HCT116 (cell line): ENCODE measurements around the gene ABL2. TPM values are rescaled to one million over a fixed set of nuclear protein-coding genes. Genes with fewer than 3 reads are reported as not detected.

Source experiments
- ATAC-seq: fragments of 200-7000 bp; cut with Tn5 transposase; 2 replicates; pipeline ENCODE4 v1.9.1; 2020; ENCODE audit warnings: mild to moderate bottlenecking, moderate library complexity
- BruUV-seq: library from RNA; stranded (reverse); fragments of 400-500 nt; replicated peaks from 2 replicates; lab custom pipeline; 2021; lab: Mats Ljungman, UMichigan
- CTCF ChIA-PET: fragments of 300-600 bp; sonication (Branson Sonifier 250); formaldehyde crosslinking; loops from one replicate; lab custom pipeline; 2021; ENCODE audit warnings: antibody characterized with exemption; lab: Charles Lee
- POLR2A ChIA-PET: fragments of 300-600, 350-600 bp; sonication (Branson Sonifier 250); formaldehyde crosslinking; loops from one replicate; lab custom pipeline; 2021; ENCODE audit warnings: antibody characterized with exemption; lab: Charles Lee
- RAD21 ChIA-PET, 2 experiments: fragments of 300-600 bp; sonication (Branson Sonifier 250); formaldehyde crosslinking; loops; one replicate each; lab custom pipeline; 2023; ENCODE audit warnings: low total read pairs in 2 of 2; ENCODE audit not compliant: uncharacterized antibody in 2 of 2, unreplicated experiment in 2 of 2, low non-redundant PET in 1 of 2; lab: Charles Lee
- DNase-seq: peaks from one replicate; pipeline ENCODE4 v3.0.0-alpha.2; 2010; ENCODE audit warnings: low read depth, low spot score
- H2AFZ ChIP-seq: fragments of 200-600 bp; shearing (Covaris generic), sonication (generic); 2 replicates; pipeline ENCODE4 v1.6.1; 2017; ENCODE audit warnings: low read depth, mixed run types, mixed read lengths, antibody characterized with exemption, low read length; ENCODE audit not compliant: poor library complexity, severe bottlenecking
- H3K27ac ChIP-seq: 2 replicates; pipeline ENCODE4 v1.5.1; 2012; ENCODE audit warnings: low read depth, low read length
- H3K27me3 ChIP-seq: fragments of 200-600 bp; sonication (generic); 2 replicates; pipeline ENCODE4 v1.6.1; 2016; ENCODE audit warnings: mixed run types, low read length, mixed read lengths; ENCODE audit not compliant: insufficient read depth
- H3K36me3 ChIP-seq, 2 experiments: fragments of 200-500 bp in 1 of 2; fragments of 200-600 bp in 1 of 2; sonication (Bioruptor generic) in 1 of 2; sonication (generic) in 1 of 2; 2 replicates each; pipeline versions ENCODE4 v1.5.1 to v1.6.1; 2014 to 2016; ENCODE audit warnings: low read length in 2 of 2, inconsistent platforms in 1 of 2, mixed read lengths in 1 of 2, mixed run types in 1 of 2; ENCODE audit not compliant: insufficient read depth in 2 of 2, control insufficient read depth in 1 of 2
- H3K4me1 ChIP-seq, 2 experiments: fragments of 200-600 bp in 1 of 2; sonication (generic) in 1 of 2; 2 replicates each; pipeline versions ENCODE4 v1.5.1 to v1.6.1; 2012 to 2017; ENCODE audit warnings: low read length in 2 of 2, inconsistent platforms in 1 of 2, mild to moderate bottlenecking in 1 of 2, mixed read lengths in 1 of 2, mixed run types in 1 of 2, moderate library complexity in 1 of 2; ENCODE audit not compliant: insufficient read depth in 2 of 2, control insufficient read depth in 1 of 2
- H3K4me2 ChIP-seq: fragments of 200-600 bp; sonication (generic); 2 replicates; pipeline ENCODE4 v1.6.1; 2017; ENCODE audit warnings: mixed run types, low read length, mixed read lengths
- H3K4me3 ChIP-seq, 2 experiments: fragments of 200-600 bp in 1 of 2; sonication (generic) in 1 of 2; replicated peaks in 1 of 2; 2 replicates each; pipeline ENCODE4 v1.5.1; 2011 to 2016; ENCODE audit warnings: low read length in 2 of 2, control low read depth in 1 of 2, low read depth in 1 of 2, mild to moderate bottlenecking in 1 of 2, mixed read lengths in 1 of 2, mixed run types in 1 of 2
- H3K79me2 ChIP-seq: fragments of 200-600 bp; sonication (generic); 2 replicates; pipeline ENCODE4 v1.6.1; 2017; ENCODE audit warnings: mild to moderate bottlenecking, mixed run types, low read length, moderate library complexity, mixed read lengths; ENCODE audit not compliant: insufficient read depth
- H3K9ac ChIP-seq: fragments of 200-600 bp; sonication (generic); 2 replicates; pipeline ENCODE4 v1.6.1; 2016; ENCODE audit warnings: low read length, mixed read lengths
- H3K9me2 ChIP-seq: fragments of 200-600 bp; sonication (generic), shearing (Covaris generic); 2 replicates; pipeline ENCODE4 v1.6.1; 2017; ENCODE audit warnings: mixed run types, mild to moderate bottlenecking, moderate library complexity; ENCODE audit not compliant: insufficient read depth
- H3K9me3 ChIP-seq, 2 experiments: fragments of 200-500 bp in 1 of 2; fragments of 200-600 bp in 1 of 2; sonication (Bioruptor generic) in 1 of 2; sonication (generic) in 1 of 2; 2 replicates each; pipeline ENCODE4 v1.6.1; 2014 to 2017; ENCODE audit warnings: low read length in 2 of 2, mixed read lengths in 2 of 2, inconsistent platforms in 1 of 2, low read depth in 1 of 2, mild to moderate bottlenecking in 1 of 2, mixed run types in 1 of 2, moderate library complexity in 1 of 2; ENCODE audit not compliant: control insufficient read depth in 1 of 2, insufficient read depth in 1 of 2
- H4K20me1 ChIP-seq: fragments of 200-600 bp; sonication (generic), shearing (Covaris generic); 2 replicates; pipeline ENCODE4 v1.6.1; 2017; ENCODE audit warnings: mixed run types, mild to moderate bottlenecking, moderate library complexity; ENCODE audit not compliant: insufficient read depth
- EGR1 ChIP-seq: IDR thresholded peaks from 2 replicates; pipeline ENCODE4 v1.6.1; 2012; ENCODE audit warnings: low read depth
- ELF1 ChIP-seq: IDR thresholded peaks from 2 replicates; pipeline ENCODE4 v1.6.1; 2012; ENCODE audit warnings: low read depth, borderline replicate concordance
- EZH2 ChIP-seq: fragments of 200-600 bp; sonication (generic); IDR thresholded peaks from 2 replicates; pipeline ENCODE4 v1.6.1; 2017; ENCODE audit warnings: antibody characterized with exemption, mixed run types
- EZH2phosphoT487 ChIP-seq: fragments of 200-600 bp; IDR thresholded peaks from 2 replicates; pipeline ENCODE4 v1.6.1; 2018; ENCODE audit warnings: antibody characterized with exemption, borderline replicate concordance
- RAD21 ChIP-seq: IDR thresholded peaks from 2 replicates; pipeline ENCODE4 v1.6.1; 2012; ENCODE audit warnings: low read depth, mild to moderate bottlenecking
- SIN3A ChIP-seq: IDR thresholded peaks from 2 replicates; pipeline ENCODE4 v1.6.1; 2012; ENCODE audit warnings: low read depth
- SP1 ChIP-seq: IDR thresholded peaks from 2 replicates; pipeline ENCODE4 v1.6.1; 2012; ENCODE audit warnings: low read depth
- SRF ChIP-seq: IDR thresholded peaks from 2 replicates; pipeline ENCODE4 v1.6.1; 2012; ENCODE audit warnings: low read depth
- YY1 ChIP-seq: IDR thresholded peaks from 2 replicates; pipeline ENCODE4 v1.6.1; 2011; ENCODE audit warnings: low read length, low read depth, moderate library complexity, mild to moderate bottlenecking; ENCODE audit not compliant: insufficient replicate concordance; ENCODE audit errors: extremely low read depth
- intact Hi-C: fragments of 100-400 bp; cut with micrococcal nuclease; formaldehyde crosslinking; loops from 2 replicates; pipeline ENCODE4 v1.10.0; 2022
- total RNA-seq: library from RNA; stranded (reverse); gene quantifications from one replicate; pipeline ENCODE4 v1.2.1, GENCODE V29; 2021; ENCODE audit not compliant: unreplicated experiment
- TF ChIP-seq, protein P1 (sequence below): IDR thresholded peaks from 2 replicates; pipeline ENCODE4 v1.6.1; 2011; ENCODE audit warnings: mild to moderate bottlenecking, low read length, moderate library complexity; ENCODE audit not compliant: insufficient replicate concordance; ENCODE audit errors: extremely low read depth
- TF ChIP-seq, protein P2 (sequence below): IDR thresholded peaks from 2 replicates; pipeline ENCODE4 v1.6.1; 2012
- TF ChIP-seq, protein P3 (sequence below): IDR thresholded peaks from 2 replicates; pipeline ENCODE4 v1.6.1; 2012; ENCODE audit warnings: low read depth

Gene ABL2
- total RNA-seq, 1 experiment from 2014 or later: 22.9 TPM

DNA sequence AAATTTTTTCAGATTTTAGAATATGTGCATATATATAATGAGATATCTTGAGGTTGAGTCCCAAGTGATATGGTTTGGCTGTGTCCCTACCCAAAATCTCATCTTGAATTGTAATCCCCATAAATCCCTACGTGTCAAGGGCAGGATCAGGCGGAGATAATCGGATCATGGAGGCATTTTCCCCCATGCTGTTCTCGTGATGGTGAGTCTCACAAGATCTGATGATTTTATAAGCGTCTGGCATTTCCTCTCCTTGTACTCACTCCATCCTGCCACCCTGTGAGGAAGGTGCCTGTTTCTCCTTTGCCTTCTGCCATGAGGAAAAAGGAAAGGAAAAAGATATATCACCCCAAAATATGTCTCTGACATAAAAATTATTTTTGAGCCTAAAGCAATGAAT lies 83.0 kb downstream of the ABL2 start:
- H3K4me2 ChIP-seq: no peak overlapping the region
- TF ChIP-seq, protein P1, sequence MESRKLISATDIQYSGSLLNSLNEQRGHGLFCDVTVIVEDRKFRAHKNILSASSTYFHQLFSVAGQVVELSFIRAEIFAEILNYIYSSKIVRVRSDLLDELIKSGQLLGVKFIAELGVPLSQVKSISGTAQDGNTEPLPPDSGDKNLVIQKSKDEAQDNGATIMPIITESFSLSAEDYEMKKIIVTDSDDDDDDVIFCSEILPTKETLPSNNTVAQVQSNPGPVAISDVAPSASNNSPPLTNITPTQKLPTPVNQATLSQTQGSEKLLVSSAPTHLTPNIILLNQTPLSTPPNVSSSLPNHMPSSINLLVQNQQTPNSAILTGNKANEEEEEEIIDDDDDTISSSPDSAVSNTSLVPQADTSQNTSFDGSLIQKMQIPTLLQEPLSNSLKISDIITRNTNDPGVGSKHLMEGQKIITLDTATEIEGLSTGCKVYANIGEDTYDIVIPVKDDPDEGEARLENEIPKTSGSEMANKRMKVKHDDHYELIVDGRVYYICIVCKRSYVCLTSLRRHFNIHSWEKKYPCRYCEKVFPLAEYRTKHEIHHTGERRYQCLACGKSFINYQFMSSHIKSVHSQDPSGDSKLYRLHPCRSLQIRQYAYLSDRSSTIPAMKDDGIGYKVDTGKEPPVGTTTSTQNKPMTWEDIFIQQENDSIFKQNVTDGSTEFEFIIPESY: no peak
- TF ChIP-seq YY1 (no peak), RAD21 (no peak), EZH2phosphoT487 (no peak), EZH2 (no peak), SP1 (no peak), SRF (no peak), EGR1 (no peak), ELF1 (no peak), SIN3A (no peak)
- TF ChIP-seq, protein P2, sequence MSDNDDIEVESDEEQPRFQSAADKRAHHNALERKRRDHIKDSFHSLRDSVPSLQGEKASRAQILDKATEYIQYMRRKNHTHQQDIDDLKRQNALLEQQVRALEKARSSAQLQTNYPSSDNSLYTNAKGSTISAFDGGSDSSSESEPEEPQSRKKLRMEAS: no peak
- TF ChIP-seq, protein P3, sequence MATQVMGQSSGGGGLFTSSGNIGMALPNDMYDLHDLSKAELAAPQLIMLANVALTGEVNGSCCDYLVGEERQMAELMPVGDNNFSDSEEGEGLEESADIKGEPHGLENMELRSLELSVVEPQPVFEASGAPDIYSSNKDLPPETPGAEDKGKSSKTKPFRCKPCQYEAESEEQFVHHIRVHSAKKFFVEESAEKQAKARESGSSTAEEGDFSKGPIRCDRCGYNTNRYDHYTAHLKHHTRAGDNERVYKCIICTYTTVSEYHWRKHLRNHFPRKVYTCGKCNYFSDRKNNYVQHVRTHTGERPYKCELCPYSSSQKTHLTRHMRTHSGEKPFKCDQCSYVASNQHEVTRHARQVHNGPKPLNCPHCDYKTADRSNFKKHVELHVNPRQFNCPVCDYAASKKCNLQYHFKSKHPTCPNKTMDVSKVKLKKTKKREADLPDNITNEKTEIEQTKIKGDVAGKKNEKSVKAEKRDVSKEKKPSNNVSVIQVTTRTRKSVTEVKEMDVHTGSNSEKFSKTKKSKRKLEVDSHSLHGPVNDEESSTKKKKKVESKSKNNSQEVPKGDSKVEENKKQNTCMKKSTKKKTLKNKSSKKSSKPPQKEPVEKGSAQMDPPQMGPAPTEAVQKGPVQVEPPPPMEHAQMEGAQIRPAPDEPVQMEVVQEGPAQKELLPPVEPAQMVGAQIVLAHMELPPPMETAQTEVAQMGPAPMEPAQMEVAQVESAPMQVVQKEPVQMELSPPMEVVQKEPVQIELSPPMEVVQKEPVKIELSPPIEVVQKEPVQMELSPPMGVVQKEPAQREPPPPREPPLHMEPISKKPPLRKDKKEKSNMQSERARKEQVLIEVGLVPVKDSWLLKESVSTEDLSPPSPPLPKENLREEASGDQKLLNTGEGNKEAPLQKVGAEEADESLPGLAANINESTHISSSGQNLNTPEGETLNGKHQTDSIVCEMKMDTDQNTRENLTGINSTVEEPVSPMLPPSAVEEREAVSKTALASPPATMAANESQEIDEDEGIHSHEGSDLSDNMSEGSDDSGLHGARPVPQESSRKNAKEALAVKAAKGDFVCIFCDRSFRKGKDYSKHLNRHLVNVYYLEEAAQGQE: no peak
- TF ChIP-seq, all 23 proteins: peak for 0
- ChIA-PET RAD21 (no interaction called here), POLR2A (no interaction called here), CTCF (no interaction called here)
- no peak for DNase-seq
- Histone ChIP-seq H3K9me2 (no peaks in the 10 kb centered on the region), H3K36me3 (no peaks in the 10 kb centered on the region), H3K27me3 (no peaks in the 10 kb centered on the region), H3K79me2 (peaks cover 39% of the 10 kb centered on the region), H3K4me3 (no peak overlapping the region), H4K20me1 (no peaks in the 10 kb centered on the region), H3K27ac (no peak overlapping the region), H3K4me1 (peaks cover 33 to 36% of the 10 kb centered on the region in 2 experiments), H3K9me3 (no peaks in the 10 kb centered on the region; a peak in 1 of 4 replicates), H2AFZ (no peak overlapping the region), H3K9ac (no peak overlapping the region)
- intact Hi-C loops: no loop called here
- ATAC-seq: no peak
- no TSS peak for BruUV-seq
